ENCODE data around the gene HPGD. TPM values are rescaled to one million over a fixed set of nuclear protein-coding genes. Genes with fewer than 3 reads are reported as not detected.

The HPGD gene
- polyA plus RNA-seq, 1 of the 3 experiments (the other 2 are of a cell fraction), result not detected

DNA sequence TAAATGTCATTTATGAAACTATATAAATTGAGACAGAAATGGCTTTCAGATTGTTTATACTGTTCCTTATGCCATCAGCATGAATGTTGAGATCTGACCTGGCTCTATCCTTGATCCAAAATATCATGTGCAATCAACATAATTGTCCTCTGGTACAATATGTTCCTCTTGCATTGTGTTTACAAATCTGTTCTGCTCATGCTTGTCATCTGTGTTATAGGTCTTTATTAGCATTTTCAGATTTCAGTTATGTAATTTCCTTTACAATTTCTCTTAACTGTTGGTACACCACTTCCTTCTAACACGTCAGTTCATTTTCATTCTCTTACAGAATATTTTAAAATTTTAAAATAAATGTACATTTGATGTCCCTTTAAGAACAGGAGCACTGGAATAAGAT is 1.6 kb downstream of the HPGD start:
- H3K4me1 ChIP-seq (ENCODE audit: control insufficient read depth in 1 of 2, insufficient read depth in 2 of 2, low read depth in 1 of 2, low read length in 1 of 2), result peaks cover 0 to 11% of the 10 kb centered on the region in 2 experiments; a peak in 2 of 4 replicates
- H3F3A ChIP-seq (replicated peaks; ENCODE audit: insufficient read depth), result no peaks in the 10 kb centered on the region
- CTCF ChIA-PET, result no interaction called here
- no peak for DNase-seq
- TF ChIP-seq RXRA (IDR thresholded peaks at IDR 0.05; ENCODE audit: borderline replicate concordance, low read depth), result no peak
- TF ChIP-seq SMC3 (IDR thresholded peaks at IDR 0.05; ENCODE audit: low read depth, low read length), result no peak
- TF ChIP-seq, protein P1, sequence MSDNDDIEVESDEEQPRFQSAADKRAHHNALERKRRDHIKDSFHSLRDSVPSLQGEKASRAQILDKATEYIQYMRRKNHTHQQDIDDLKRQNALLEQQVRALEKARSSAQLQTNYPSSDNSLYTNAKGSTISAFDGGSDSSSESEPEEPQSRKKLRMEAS (IDR thresholded peaks at IDR 0.05; ENCODE audit: low read depth), result no peak
- no peak for TF ChIP-seq RCOR1 (IDR thresholded peaks at IDR 0.05; ENCODE audit: low read length)
- TF ChIP-seq FOSL2 (IDR thresholded peaks at IDR 0.05; ENCODE audit: borderline replicate concordance, low read depth), result no peak
- TF ChIP-seq EZH2phosphoT487 (IDR thresholded peaks at IDR 0.05; ENCODE audit: borderline replicate concordance, low read depth), result no peak
- no peak for TF ChIP-seq NFIC (IDR thresholded peaks at IDR 0.05; ENCODE audit: borderline replicate concordance)
- TF ChIP-seq TCF12 (IDR thresholded peaks at IDR 0.05), result no peak
- no peak for TF ChIP-seq ELF1 (IDR thresholded peaks at IDR 0.05)
- no peak for TF ChIP-seq RAD21 (IDR thresholded peaks at IDR 0.05; ENCODE audit: low read length)
- TF ChIP-seq MEF2A (IDR thresholded peaks at IDR 0.05; ENCODE audit: borderline replicate concordance, low read depth), result no peak
- TF ChIP-seq, protein P2, sequence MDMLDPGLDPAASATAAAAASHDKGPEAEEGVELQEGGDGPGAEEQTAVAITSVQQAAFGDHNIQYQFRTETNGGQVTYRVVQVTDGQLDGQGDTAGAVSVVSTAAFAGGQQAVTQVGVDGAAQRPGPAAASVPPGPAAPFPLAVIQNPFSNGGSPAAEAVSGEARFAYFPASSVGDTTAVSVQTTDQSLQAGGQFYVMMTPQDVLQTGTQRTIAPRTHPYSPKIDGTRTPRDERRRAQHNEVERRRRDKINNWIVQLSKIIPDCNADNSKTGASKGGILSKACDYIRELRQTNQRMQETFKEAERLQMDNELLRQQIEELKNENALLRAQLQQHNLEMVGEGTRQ (IDR thresholded peaks at IDR 0.05; ENCODE audit: borderline replicate concordance, low read depth, low read length), result no peak
- no peak for TF ChIP-seq FOXM1 (IDR thresholded peaks at IDR 0.05; ENCODE audit: low read depth)
- no peak for TF ChIP-seq GABPA (IDR thresholded peaks at IDR 0.05; ENCODE audit: low read depth)
- no peak for TF ChIP-seq NRF1 (IDR thresholded peaks at IDR 0.05; ENCODE audit: low read depth, low read length)
- no peak for TF ChIP-seq TAF1 (IDR thresholded peaks at IDR 0.05; ENCODE audit: borderline replicate concordance, low read depth, low read length)
- TF ChIP-seq POLR2AphosphoS5 (IDR thresholded peaks at IDR 0.05; ENCODE audit: low read depth, low read length), result no peak
- no peak overlapping the region for H3K4me3 ChIP-seq (ENCODE audit: low read depth in 2 of 2, low read length in 1 of 2)
- no peak overlapping the region for H3K9ac ChIP-seq
- H3K36me3 ChIP-seq (replicated peaks in 1 of 2; ENCODE audit: control insufficient read depth in 1 of 2, insufficient read depth in 2 of 2, low read length in 1 of 2), result no peaks in the 10 kb centered on the region
- H3K4me2 ChIP-seq, result no peak overlapping the region
- POLR2A ChIA-PET, result no interaction called here
- H3K9me2 ChIP-seq, result no peaks in the 10 kb centered on the region
- H2AFZ ChIP-seq (ENCODE audit: low read depth), result no peak overlapping the region
- H4K20me1 ChIP-seq (ENCODE audit: insufficient read depth), result no peaks in the 10 kb centered on the region
- peaks cover 33% of the 10 kb centered on the region for H3K27me3 ChIP-seq (ENCODE audit: insufficient read depth)
- WGBS (ENCODE audit: low lambda C conversion rate), result 44% methylated on average over 1 of the region's 1 CpG
- no peaks in the 10 kb centered on the region for H3K9me3 ChIP-seq
- H3K27ac ChIP-seq (ENCODE audit: low read depth in 2 of 2, low read length in 1 of 2), result no peak overlapping the region
- H3K79me2 ChIP-seq (ENCODE audit: insufficient read depth), result no peaks in the 10 kb centered on the region

DNA sequence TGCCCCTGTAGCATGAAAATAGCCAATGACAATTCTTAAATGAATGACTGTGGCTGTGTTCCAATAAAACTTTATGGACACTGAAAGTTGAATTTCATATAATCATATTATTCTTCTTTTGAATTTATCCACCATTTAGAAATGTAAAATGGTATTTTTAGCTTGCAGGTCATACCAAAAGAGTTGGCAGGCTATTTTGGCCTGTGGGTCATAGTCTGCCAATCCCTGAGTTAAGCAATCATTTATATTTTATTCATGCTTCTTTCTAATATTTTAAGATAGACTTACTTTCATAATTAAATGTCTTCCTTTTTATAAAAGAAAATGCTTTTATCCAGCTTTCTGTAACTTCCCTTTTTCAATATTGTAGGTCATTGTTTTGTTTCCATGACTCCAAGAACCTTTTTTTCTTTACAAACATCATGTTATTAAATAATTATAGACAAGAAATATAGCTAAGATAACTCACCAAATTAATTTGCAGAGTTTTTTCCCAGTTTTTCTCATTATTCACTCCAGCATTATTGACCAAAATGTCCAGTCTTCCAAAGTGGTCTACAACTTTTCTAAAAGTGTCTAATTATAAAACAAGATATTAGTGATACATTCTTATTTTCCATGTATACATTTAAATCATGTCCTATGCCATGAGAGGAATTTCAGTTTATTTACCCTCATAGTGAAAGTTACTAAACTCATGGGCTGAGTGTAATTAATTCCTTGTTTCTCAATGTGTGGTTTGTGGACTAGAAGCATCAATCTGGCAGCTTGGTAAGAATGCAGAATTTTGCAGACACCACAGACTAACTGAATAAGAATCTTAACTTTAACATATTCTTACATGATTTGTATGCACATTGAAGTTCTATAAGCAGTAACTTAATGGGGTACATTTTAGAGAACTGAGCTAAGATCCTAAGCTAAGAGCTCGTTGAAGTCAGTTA is 4.5 kb downstream of the HPGD start:
- WGBS (ENCODE audit: low lambda C conversion rate), result 13% methylated on average over 1 of the region's 1 CpG
- H4K20me1 ChIP-seq (ENCODE audit: insufficient read depth), result no peaks in the 10 kb centered on the region
- TF ChIP-seq, protein P3, sequence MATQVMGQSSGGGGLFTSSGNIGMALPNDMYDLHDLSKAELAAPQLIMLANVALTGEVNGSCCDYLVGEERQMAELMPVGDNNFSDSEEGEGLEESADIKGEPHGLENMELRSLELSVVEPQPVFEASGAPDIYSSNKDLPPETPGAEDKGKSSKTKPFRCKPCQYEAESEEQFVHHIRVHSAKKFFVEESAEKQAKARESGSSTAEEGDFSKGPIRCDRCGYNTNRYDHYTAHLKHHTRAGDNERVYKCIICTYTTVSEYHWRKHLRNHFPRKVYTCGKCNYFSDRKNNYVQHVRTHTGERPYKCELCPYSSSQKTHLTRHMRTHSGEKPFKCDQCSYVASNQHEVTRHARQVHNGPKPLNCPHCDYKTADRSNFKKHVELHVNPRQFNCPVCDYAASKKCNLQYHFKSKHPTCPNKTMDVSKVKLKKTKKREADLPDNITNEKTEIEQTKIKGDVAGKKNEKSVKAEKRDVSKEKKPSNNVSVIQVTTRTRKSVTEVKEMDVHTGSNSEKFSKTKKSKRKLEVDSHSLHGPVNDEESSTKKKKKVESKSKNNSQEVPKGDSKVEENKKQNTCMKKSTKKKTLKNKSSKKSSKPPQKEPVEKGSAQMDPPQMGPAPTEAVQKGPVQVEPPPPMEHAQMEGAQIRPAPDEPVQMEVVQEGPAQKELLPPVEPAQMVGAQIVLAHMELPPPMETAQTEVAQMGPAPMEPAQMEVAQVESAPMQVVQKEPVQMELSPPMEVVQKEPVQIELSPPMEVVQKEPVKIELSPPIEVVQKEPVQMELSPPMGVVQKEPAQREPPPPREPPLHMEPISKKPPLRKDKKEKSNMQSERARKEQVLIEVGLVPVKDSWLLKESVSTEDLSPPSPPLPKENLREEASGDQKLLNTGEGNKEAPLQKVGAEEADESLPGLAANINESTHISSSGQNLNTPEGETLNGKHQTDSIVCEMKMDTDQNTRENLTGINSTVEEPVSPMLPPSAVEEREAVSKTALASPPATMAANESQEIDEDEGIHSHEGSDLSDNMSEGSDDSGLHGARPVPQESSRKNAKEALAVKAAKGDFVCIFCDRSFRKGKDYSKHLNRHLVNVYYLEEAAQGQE (IDR thresholded peaks at IDR 0.05; ENCODE audit: low read depth, low read length), result no peak
- TF ChIP-seq, protein P4, sequence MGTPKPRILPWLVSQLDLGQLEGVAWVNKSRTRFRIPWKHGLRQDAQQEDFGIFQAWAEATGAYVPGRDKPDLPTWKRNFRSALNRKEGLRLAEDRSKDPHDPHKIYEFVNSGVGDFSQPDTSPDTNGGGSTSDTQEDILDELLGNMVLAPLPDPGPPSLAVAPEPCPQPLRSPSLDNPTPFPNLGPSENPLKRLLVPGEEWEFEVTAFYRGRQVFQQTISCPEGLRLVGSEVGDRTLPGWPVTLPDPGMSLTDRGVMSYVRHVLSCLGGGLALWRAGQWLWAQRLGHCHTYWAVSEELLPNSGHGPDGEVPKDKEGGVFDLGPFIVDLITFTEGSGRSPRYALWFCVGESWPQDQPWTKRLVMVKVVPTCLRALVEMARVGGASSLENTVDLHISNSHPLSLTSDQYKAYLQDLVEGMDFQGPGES (IDR thresholded peaks at IDR 0.05; ENCODE audit: low read depth, low read length), result no peak
- no peak for TF ChIP-seq SMC3 (IDR thresholded peaks at IDR 0.05; ENCODE audit: low read depth, low read length)
- no peak for TF ChIP-seq TEAD4 (IDR thresholded peaks at IDR 0.05; ENCODE audit: borderline replicate concordance, insufficient read depth)
- no peak for TF ChIP-seq FOXJ3 (CRISPR knock-in tag; IDR thresholded peaks at IDR 0.05)
- no peak for TF ChIP-seq MXI1 (IDR thresholded peaks at IDR 0.05; ENCODE audit: low read depth, low read length)
- no peak for TF ChIP-seq FOSL2 (IDR thresholded peaks at IDR 0.05; ENCODE audit: borderline replicate concordance, low read depth)
- TF ChIP-seq RXRA (IDR thresholded peaks at IDR 0.05; ENCODE audit: borderline replicate concordance, low read depth), result no peak

More for the DNA sequence above, 4.5 kb downstream of the HPGD start:
- ChIA-PET POLR2A (no interaction called here), CTCF (interaction anchor here (0.9 kb wide), 1 partner anchor 12 kb away, joined by 4 read pairs; no protein-coding TSS in a partner anchor)
- H3K4me3 ChIP-seq (ENCODE audit: low read depth in 2 of 2, low read length in 1 of 2), result no peak overlapping the region
- no peak overlapping the region for H3K27ac ChIP-seq (ENCODE audit: low read depth in 2 of 2, low read length in 1 of 2)
- H3K4me2 ChIP-seq, result no peak overlapping the region
- no peak for DNase-seq
- H3K4me1 ChIP-seq (ENCODE audit: control insufficient read depth in 1 of 2, insufficient read depth in 2 of 2, low read depth in 1 of 2, low read length in 1 of 2), result peaks cover 0 to 10% of the 10 kb centered on the region in 2 experiments; a peak in 2 of 4 replicates
- H3K9me3 ChIP-seq, result no peaks in the 10 kb centered on the region; the same call in 1 of the 2 replicates
- no peaks in the 10 kb centered on the region for H3K9me2 ChIP-seq
- no peak overlapping the region for H3K9ac ChIP-seq
- no peaks in the 10 kb centered on the region for H3K79me2 ChIP-seq (ENCODE audit: insufficient read depth)
- no peaks in the 10 kb centered on the region for H3K36me3 ChIP-seq (replicated peaks in 1 of 2; ENCODE audit: control insufficient read depth in 1 of 2, insufficient read depth in 2 of 2, low read length in 1 of 2)
- no peaks in the 10 kb centered on the region for H3F3A ChIP-seq (replicated peaks; ENCODE audit: insufficient read depth)
- H2AFZ ChIP-seq (ENCODE audit: low read depth), result no peak overlapping the region
- peaks cover 18% of the 10 kb centered on the region for H3K27me3 ChIP-seq (ENCODE audit: insufficient read depth)

All from SK-N-SH (cell line).